Gastroesophageal sphincter (tissue), 4 donors: ENCODE measurements around the gene ABHD3. TPM values are rescaled to one million over a fixed set of nuclear protein-coding genes. Genes with fewer than 3 reads are reported as not detected.
A peak's percentile ranks its signal among the peaks of the same experiment; 100 is the strongest.

Source experiments
- ATAC-seq: fragments of 150-250 bp; one replicate; pipeline ENCODE4 v1.9.1; 2016; ENCODE audit warnings: mild to moderate bottlenecking, moderate library complexity
- H3K27ac ChIP-seq, 4 donors: fragments of 200-600 bp; sonication (generic) in 3 of 4; 1 replicate in 3 of 4; 2 replicates in 1 of 4; pipeline ENCODE4 v1.5.1; 2016 to 2019
- H3K27me3 ChIP-seq: fragments of 200-600 bp; sonication (generic); one replicate; pipeline ENCODE4 v1.5.1; 2019
- H3K36me3 ChIP-seq, 2 donors: fragments of 200-600 bp; sonication (generic); one replicate each; pipeline ENCODE4 v1.5.1; 2019; ENCODE audit warnings: control low read depth in 1 of 2
- H3K4me1 ChIP-seq, 3 donors: fragments of 200-600 bp; sonication (generic); 1 replicate in 2 of 3; 2 replicates in 1 of 3; pipeline ENCODE4 v1.5.1; 2016 to 2019; ENCODE audit warnings: control low read depth in 2 of 3
- H3K4me3 ChIP-seq, 2 donors: fragments of 200-600 bp; sonication (generic); one replicate each; pipeline ENCODE4 v1.5.1; 2019; ENCODE audit warnings: mild to moderate bottlenecking in 1 of 2, moderate library complexity in 1 of 2
- H3K9me3 ChIP-seq, 3 donors: fragments of 200-600 bp; sonication (generic); one replicate each; pipeline ENCODE4 v1.5.1; 2017 to 2019; ENCODE audit warnings: control low read depth in 2 of 3
- CTCF ChIP-seq, 4 experiments: fragments of 200-600 bp in 2 of 4; fragments of 450-650 bp in 2 of 4; sonication (generic) in 1 of 4; IDR thresholded peaks; one replicate each; pipeline ENCODE4 v1.5.1; 2017 to 2019; ENCODE audit warnings: antibody characterized with exemption in 4 of 4, mild to moderate bottlenecking in 2 of 4, moderate library complexity in 2 of 4
- EP300 ChIP-seq: sonication (generic); formaldehyde crosslinking; IDR thresholded peaks from one replicate; pipeline ENCODE4 v1.6.1; 2017; ENCODE audit warnings: antibody characterized with exemption, mild to moderate bottlenecking
- POLR2A ChIP-seq, 2 donors: fragments of 450-650 bp; IDR thresholded peaks; one replicate each; pipeline ENCODE4 v1.6.1; 2017; ENCODE audit warnings: antibody characterized with exemption in 2 of 2, mild to moderate bottlenecking in 2 of 2, moderate library complexity in 1 of 2
- POLR2AphosphoS5 ChIP-seq: sonication (generic); formaldehyde crosslinking; IDR thresholded peaks from one replicate; pipeline ENCODE4 v1.6.1; 2017; ENCODE audit warnings: antibody characterized with exemption
- WGBS, 2 donors: methylation state at CpG; one replicate each; pipeline ENCODE4 v1.1.5; 2018; ENCODE audit warnings: low coverage in 1 of 2; 5-methylcytosine and 5-hydroxymethylcytosine counted together
- total RNA-seq, 4 donors: library from RNA; depleted of rRNA; stranded (reverse); fragments of >200 nt; gene quantifications; one replicate each; pipeline ENCODE4 v1.1.0, GENCODE V29; 2016

Gene ABHD3
- total RNA-seq, 4 donors from 2014 or later: 4.9 to 18.6 (median 8.5) TPM

GRCh38 chr18:21743166-21743832 lies 38.7 kb upstream of the ABHD3 start:
- Histone ChIP-seq H3K36me3 (no peaks in the 10 kb centered on the region), H3K9me3 (no peaks in the 10 kb centered on the region), H3K27ac (no peak overlapping the region), H3K4me1 (peaks cover 4 to 64% (median 12%) of the 10 kb centered on the region in 3 donors), H3K27me3 (no peaks in the 10 kb centered on the region), H3K4me3 (no peak overlapping the region)
- TF ChIP-seq POLR2AphosphoS5: no peak
- TF ChIP-seq CTCF (IDR thresholded peaks at IDR 0.05): no peak
- TF ChIP-seq POLR2A (IDR thresholded peaks at IDR 0.05): no peak
- no peak for TF ChIP-seq EP300
- ATAC-seq: no peak
- WGBS, 2 donors: 79 to 82% methylated on average over 5 to 7 of the region's 7 CpGs

- 41 to 51% methylated on average over 5 of the region's 5 CpGs for WGBS, 2 donors
- Histone ChIP-seq H3K27me3 (no peaks in the 10 kb centered on the region), H3K4me1 (peaks cover under 1 to 60% (median 12%) of the 10 kb centered on the region in 3 donors), H3K9me3 (no peaks in the 10 kb centered on the region), H3K36me3 (no peaks in the 10 kb centered on the region), H3K4me3 (peak overlapping the region; percentile 86 to 99), H3K27ac (peak overlapping the region in 2 of 4 donors; percentile 96 to 99)
- no peak for ATAC-seq
- TF ChIP-seq CTCF (IDR thresholded peaks at IDR 0.05) (no peak), POLR2A (IDR thresholded peaks at IDR 0.05) (no peak), EP300 (no peak), POLR2AphosphoS5 (no peak)
Observed at GRCh38 chr18:21742315-21742687, 37.7 kb upstream of the ABHD3 start.

DNA sequence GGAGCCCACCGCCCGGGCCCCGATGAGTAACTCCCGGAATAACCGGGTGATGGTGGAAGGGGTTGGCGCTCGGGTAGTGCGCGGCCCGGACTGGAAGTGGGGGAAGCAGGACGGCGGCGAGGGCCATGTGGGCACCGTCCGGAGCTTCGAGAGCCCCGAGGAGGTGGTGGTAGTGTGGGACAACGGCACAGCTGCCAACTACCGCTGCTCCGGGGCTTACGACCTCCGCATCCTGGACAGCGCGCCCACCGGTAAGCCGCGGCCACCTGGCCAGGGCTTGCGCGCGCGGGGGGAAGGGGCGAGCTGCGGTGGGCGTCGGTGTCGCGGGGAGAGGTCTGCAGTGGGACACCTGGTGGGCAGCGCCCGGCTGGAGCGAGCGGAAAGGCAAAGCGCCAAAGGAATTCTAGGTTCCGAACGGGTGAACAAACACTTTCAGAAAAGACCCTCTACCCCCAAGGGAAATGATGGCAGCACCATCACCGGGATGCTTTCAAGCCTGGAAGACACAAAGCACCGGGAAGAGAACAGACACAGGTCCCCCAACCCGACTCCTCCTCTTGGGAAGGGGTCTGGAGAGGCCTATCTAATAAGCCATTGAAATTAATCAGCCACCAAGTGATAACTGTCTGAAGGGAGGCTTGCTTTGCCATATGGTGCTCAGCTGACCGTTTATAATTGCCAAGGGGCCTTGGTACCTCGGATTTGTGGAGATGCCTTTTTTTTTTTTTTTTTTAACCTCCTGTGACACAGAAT lies 37.2 kb upstream of the ABHD3 start:
- Histone ChIP-seq H3K9me3 (no peaks in the 10 kb centered on the region), H3K4me3 (peak overlapping the region; percentile 86 to 99), H3K27ac (peak overlapping the region; percentile 90 to 99 (median 93)), H3K27me3 (no peaks in the 10 kb centered on the region), H3K36me3 (no peaks in the 10 kb centered on the region), H3K4me1 (peaks cover 0 to 54% (median 7%) of the 10 kb centered on the region in 3 donors)
- peak in 1 of 4 experiments; percentile 10 for TF ChIP-seq CTCF (IDR thresholded peaks at IDR 0.05)
- no peak for TF ChIP-seq POLR2AphosphoS5
- no peak for TF ChIP-seq POLR2A (IDR thresholded peaks at IDR 0.05)
- 0 to 8% methylated on average over 4 to 5 of the region's 49 CpGs for WGBS, 2 donors
- peak; percentile 4 for ATAC-seq

DNA sequence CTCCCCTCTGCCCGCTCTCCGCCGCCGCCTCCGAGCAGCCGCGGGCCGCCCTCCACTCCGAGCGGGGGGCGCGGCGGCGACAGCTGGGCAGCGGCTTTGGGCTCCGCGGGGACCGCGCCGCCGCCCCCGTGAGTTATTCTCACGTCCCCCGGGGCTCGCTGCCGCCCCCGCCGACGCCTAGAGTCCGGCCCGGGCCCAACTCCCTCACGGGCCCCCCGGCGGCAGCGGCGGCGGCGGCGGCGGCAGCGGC lies 36.7 kb upstream of the ABHD3 start:
- no CpG with 5 or more reads among the region's 41 CpGs for WGBS, 2 donors
- ATAC-seq: no peak
- H3K4me1 ChIP-seq: peaks cover 0 to 49% (median 4%) of the 10 kb centered on the region in 3 donors
- peak overlapping the region; percentile 90 to 99 (median 93) for H3K27ac ChIP-seq
- no peak for TF ChIP-seq EP300
- TF ChIP-seq POLR2AphosphoS5: no peak
- no peak for TF ChIP-seq CTCF (IDR thresholded peaks at IDR 0.05)
- no peak for TF ChIP-seq POLR2A (IDR thresholded peaks at IDR 0.05)
- H3K27me3 ChIP-seq: no peaks in the 10 kb centered on the region
- no peaks in the 10 kb centered on the region for H3K36me3 ChIP-seq
- H3K4me3 ChIP-seq: peak overlapping the region; percentile 86 to 99
- no peaks in the 10 kb centered on the region for H3K9me3 ChIP-seq
